IMR-90 (cell line): Measurements from ENCODE around the gene MCRS1. TPM values are rescaled to one million over a fixed set of nuclear protein-coding genes. Genes with fewer than 3 reads are reported as not detected.

Experiments used
- ATAC-seq: fragments of 200-7000 bp; cut with Tn5 transposase; 2 replicates; pipeline ENCODE4 v1.9.1; 2020; ENCODE audit warnings: low read depth, mild to moderate bottlenecking, moderate library complexity
- BruUV-seq: library from RNA; stranded (reverse); fragments of 400-500 nt; replicated peaks from 2 replicates; lab custom pipeline; 2021; lab: Mats Ljungman, UMichigan
- CTCF ChIA-PET: fragments of 300-600 bp; formaldehyde crosslinking; extraction: SDS; loops from one replicate; lab custom pipeline; 2021; ENCODE audit warnings: antibody characterized with exemption; lab: Yijun Ruan, JAX
- POLR2A ChIA-PET: fragments of 300-600 bp; sonication (Branson Sonifier 250); formaldehyde crosslinking; loops from one replicate; lab custom pipeline; 2022; ENCODE audit warnings: antibody characterized with exemption; ENCODE audit not compliant: unreplicated experiment; lab: Charles Lee
- DNase-seq: peaks from one replicate; pipeline ENCODE4 v3.0.0; 2013
- H2AFZ ChIP-seq: replicated peaks from 2 replicates; pipeline ENCODE3; 2013; ENCODE audit warnings: low read length, mild to moderate bottlenecking; ENCODE audit not compliant: poor library complexity
- H2AK5ac ChIP-seq: 2 replicates; pipeline ENCODE4 v1.6.1; 2013; ENCODE audit warnings: low read depth, low read length, inconsistent platforms
- H2AK9ac ChIP-seq: replicated peaks from 2 replicates; pipeline ENCODE3; 2013; ENCODE audit warnings: mild to moderate bottlenecking, low read depth, low read length, moderate library complexity; ENCODE audit not compliant: poor library complexity
- H2BK120ac ChIP-seq: 2 replicates; pipeline ENCODE4 v1.6.1; 2013; ENCODE audit warnings: low read depth, low read length, inconsistent platforms
- H2BK15ac ChIP-seq: 3 replicates; pipeline ENCODE4 v1.6.1; 2013; ENCODE audit warnings: low read depth, low read length, inconsistent platforms
- H2BK20ac ChIP-seq: 2 replicates; pipeline ENCODE4 v1.6.1; 2013; ENCODE audit warnings: low read depth, mild to moderate bottlenecking, inconsistent platforms, low read length, moderate library complexity
- H2BK5ac ChIP-seq: 2 replicates; pipeline ENCODE4 v1.6.1; 2013; ENCODE audit warnings: mild to moderate bottlenecking, low read depth, low read length, inconsistent platforms; ENCODE audit not compliant: poor library complexity, severe bottlenecking
- H3K14ac ChIP-seq: replicated peaks from 2 replicates; pipeline ENCODE4 v1.6.1; 2013; ENCODE audit warnings: low read depth, low read length, inconsistent platforms
- H3K18ac ChIP-seq: 2 replicates; pipeline ENCODE4 v1.6.1; 2013; ENCODE audit warnings: low read depth, low read length, control low read depth
- H3K23ac ChIP-seq: 2 replicates; pipeline ENCODE4 v1.6.1; 2013; ENCODE audit warnings: low read depth, low read length, inconsistent platforms
- H3K27ac ChIP-seq: 2 replicates; pipeline ENCODE4 v1.5.1; 2013; ENCODE audit warnings: mild to moderate bottlenecking, control low read depth, low read length; ENCODE audit not compliant: insufficient read depth
- H3K27me3 ChIP-seq: 2 replicates; pipeline ENCODE4 v1.6.1; 2013; ENCODE audit warnings: low read length; ENCODE audit not compliant: control insufficient read depth, insufficient read depth
- H3K36me3 ChIP-seq: 2 replicates; pipeline ENCODE4 v1.6.1; 2013; ENCODE audit warnings: low read length, mixed read lengths; ENCODE audit not compliant: control insufficient read depth, insufficient read depth
- H3K4ac ChIP-seq: 2 replicates; pipeline ENCODE4 v1.6.1; 2013; ENCODE audit warnings: low read depth, low read length, inconsistent platforms
- H3K4me1 ChIP-seq: 2 replicates; pipeline ENCODE4 v1.6.1; 2013; ENCODE audit warnings: low read length, mixed read lengths; ENCODE audit not compliant: control insufficient read depth, insufficient read depth
- H3K4me2 ChIP-seq: 2 replicates; pipeline ENCODE4 v1.6.1; 2013; ENCODE audit warnings: low read depth, mild to moderate bottlenecking, control low read depth, low read length, moderate library complexity
- H3K4me3 ChIP-seq: 2 replicates; pipeline ENCODE4 v1.5.1; 2013; ENCODE audit warnings: low read depth, mild to moderate bottlenecking, control low read depth, low read length, moderate library complexity; ENCODE audit not compliant: insufficient read depth
- H3K56ac ChIP-seq: 2 replicates; pipeline ENCODE4 v1.6.1; 2013; ENCODE audit warnings: low read length, inconsistent platforms; ENCODE audit not compliant: insufficient read depth; ENCODE audit errors: extremely low read depth
- H3K79me1 ChIP-seq, 2 experiments: 2 replicates each; pipeline ENCODE4 v1.6.1; 2013; ENCODE audit warnings: low read length in 2 of 2, inconsistent platforms in 1 of 2, low read depth in 1 of 2
- H3K9ac ChIP-seq: 2 replicates; pipeline ENCODE4 v1.6.1; 2013; ENCODE audit warnings: low read depth, low read length, control low read depth
- H3K9me1 ChIP-seq: 2 replicates; pipeline ENCODE4 v1.6.1; 2013; ENCODE audit warnings: low read length, inconsistent platforms; ENCODE audit not compliant: insufficient read depth
- H3K9me3 ChIP-seq: 2 replicates; pipeline ENCODE4 v1.6.1; 2013; ENCODE audit warnings: low read length; ENCODE audit not compliant: control insufficient read depth, insufficient read depth
- H4K20me1 ChIP-seq: 2 replicates; pipeline ENCODE4 v1.6.1; 2013; ENCODE audit warnings: low read length, inconsistent platforms; ENCODE audit not compliant: insufficient read depth
- H4K5ac ChIP-seq: 2 replicates; pipeline ENCODE4 v1.6.1; 2013; ENCODE audit warnings: mild to moderate bottlenecking, low read depth, low read length, control low read depth
- H4K8ac ChIP-seq, 2 experiments: 2 replicates each; pipeline ENCODE4 v1.6.1; 2013; ENCODE audit warnings: low read depth in 2 of 2, low read length in 2 of 2, control low read depth in 1 of 2, inconsistent platforms in 1 of 2
- H4K91ac ChIP-seq: 2 replicates; pipeline ENCODE4 v1.6.1; 2013; ENCODE audit warnings: low read depth, low read length, inconsistent platforms; ENCODE audit not compliant: insufficient read depth
- CEBPB ChIP-seq: IDR thresholded peaks from 2 replicates; pipeline ENCODE4 v1.6.1; 2012; ENCODE audit warnings: low read depth, low read length, improper control_type of control experiment
- CHD1 ChIP-seq: IDR thresholded peaks from 2 replicates; pipeline ENCODE4 v1.6.1; 2012; ENCODE audit warnings: low read depth, low read length, improper control_type of control experiment
- ELK1 ChIP-seq: fragments of 150-350 bp; IDR thresholded peaks from 2 replicates; pipeline ENCODE4 v1.6.1; 2016; ENCODE audit warnings: low read depth, mild to moderate bottlenecking, low read length, moderate library complexity, borderline replicate concordance
- FOS ChIP-seq: fragments of 150-350 bp; IDR thresholded peaks from 2 replicates; pipeline ENCODE4 v1.6.1; 2016; ENCODE audit warnings: low read depth, low read length
- MAFK ChIP-seq: IDR thresholded peaks from 2 replicates; pipeline ENCODE4 v1.6.1; 2012; ENCODE audit warnings: low read depth, low read length, improper control_type of control experiment
- MAZ ChIP-seq: IDR thresholded peaks from 2 replicates; pipeline ENCODE4 v1.6.1; 2012; ENCODE audit warnings: low read depth, mild to moderate bottlenecking, low read length, improper control_type of control experiment, moderate library complexity, borderline replicate concordance
- MXI1 ChIP-seq: IDR thresholded peaks from 2 replicates; pipeline ENCODE4 v1.6.1; 2012; ENCODE audit warnings: low read depth, mild to moderate bottlenecking, low read length, moderate library complexity, borderline replicate concordance
- POLR2A ChIP-seq: IDR thresholded peaks from 2 replicates; pipeline ENCODE4 v1.6.1; 2012; ENCODE audit warnings: mild to moderate bottlenecking, low read depth, low read length
- RAD21 ChIP-seq: IDR thresholded peaks from 2 replicates; pipeline ENCODE4 v1.6.1; 2012; ENCODE audit warnings: low read length, improper control_type of control experiment
- SMC3 ChIP-seq: fragments of 150-350 bp; IDR thresholded peaks from 2 replicates; pipeline ENCODE4 v1.6.1; 2016; ENCODE audit warnings: low read depth, mild to moderate bottlenecking, antibody characterized with exemption, low read length, moderate library complexity
- USF2 ChIP-seq: fragments of 150-350 bp; IDR thresholded peaks from 2 replicates; pipeline ENCODE4 v1.6.1; 2017; ENCODE audit warnings: mild to moderate bottlenecking, antibody characterized with exemption, low read length, low read depth
- WGBS, 2 experiments: methylation state at CpG; one replicate each; pipeline versions ENCODE4 v1.1.5 to v1.1.7; 2013; ENCODE audit warnings: missing lambda C conversion rate in 2 of 2; ENCODE audit not compliant: insufficient read length in 1 of 2; ENCODE audit errors: extremely low coverage in 2 of 2; 5-methylcytosine and 5-hydroxymethylcytosine counted together
- dilution Hi-C: fragments of 300-500 bp; cut with HindIII; formaldehyde crosslinking; loops from one replicate; pipeline ENCODE4 v1.14.3; 2018; ENCODE audit warnings: low sequenced_read_pairs; ENCODE audit not compliant: unreplicated experiment
- in situ Hi-C: fragments of 300-500 bp; cut with MboI; formaldehyde crosslinking; loops from 3 replicates; pipeline ENCODE4 v1.14.3; 2019; ENCODE audit warnings: low sequenced_read_pairs, inconsistent platforms, mixed read lengths
- intact Hi-C: fragments of 100-400 bp; cut with micrococcal nuclease; formaldehyde crosslinking; loops from 2 replicates; pipeline ENCODE4 v1.10.0; 2022
- polyA plus RNA-seq, 3 experiments: library from polyadenylated mRNA; depleted of rRNA; stranded (reverse); fragments of >200 nt; gene quantifications; 2 replicates each; pipeline ENCODE4 v1.2.3, GENCODE V29; 2012; ENCODE audit warnings: low replicate concordance in 1 of 3
- total RNA-seq: library from RNA; depleted of rRNA; stranded (reverse); fragments of >200 nt; gene quantifications from 2 replicates; pipeline ENCODE4 v1.2.3, GENCODE V29; 2012

The MCRS1 gene
- total and polyA plus RNA-seq, 2 of the 4 experiments (the other 2 are of a cell fraction) = 72.9 to 73.2 TPM

- no peaks in the 10 kb centered on the region for H3K9me3 ChIP-seq
- ChIA-PET CTCF (no interaction called here), POLR2A (no interaction called here)
- no peak overlapping the region for H2BK5ac ChIP-seq
- H3K9ac ChIP-seq = no peak overlapping the region
- H3K56ac ChIP-seq = no peak overlapping the region
- no peak overlapping the region for H2BK15ac ChIP-seq
- H2AK9ac ChIP-seq = no peak overlapping the region
- no peak overlapping the region for H3K14ac ChIP-seq
- DNase-seq (no peak), ATAC-seq (no peak)
- no peaks in the 10 kb centered on the region for H3K79me1 ChIP-seq
- dilution Hi-C loops (no loop called here), intact Hi-C loops (no loop called here), in situ Hi-C loops (no loop called here)
- H3K4me2 ChIP-seq = no peak overlapping the region
- H4K20me1 ChIP-seq = no peaks in the 10 kb centered on the region
- no peak overlapping the region for H2AFZ ChIP-seq
- no peak overlapping the region for H4K5ac ChIP-seq
- no peak overlapping the region for H3K18ac ChIP-seq
- H3K4ac ChIP-seq = no peak overlapping the region
- TF ChIP-seq SMC3 (no peak), POLR2A (no peak), MAZ (no peak), CHD1 (no peak), FOS (no peak), RAD21 (no peak), CEBPB (no peak), MXI1 (no peak), MAFK (no peak), ELK1 (no peak), USF2 (no peak)
- H3K27ac ChIP-seq = no peak overlapping the region
- H2BK120ac ChIP-seq = no peak overlapping the region
- H2BK20ac ChIP-seq = no peak overlapping the region
- no peaks in the 10 kb centered on the region for H3K27me3 ChIP-seq
- no peak overlapping the region for H4K8ac ChIP-seq
- no peak overlapping the region for H4K91ac ChIP-seq
- H3K4me1 ChIP-seq = no peaks in the 10 kb centered on the region
- H3K23ac ChIP-seq = no peak overlapping the region
- no peak overlapping the region for H2AK5ac ChIP-seq
- BruUV-seq = no TSS peak
- no peaks in the 10 kb centered on the region for H3K36me3 ChIP-seq
- H3K4me3 ChIP-seq = no peak overlapping the region
- WGBS, 2 experiments = 97% methylated on average over 5 of the region's 10 CpGs; no CpG with 5 or more reads in 1 of the 2 experiments
- no peaks in the 10 kb centered on the region; the same call in 1 of the 2 replicates for H3K9me1 ChIP-seq
Measured at GRCh38 chr12:49598527-49598926, 30.6 kb upstream of the MCRS1 start.
